Frontal cortex (tissue), 4 donors: ENCODE measurements around the gene S100A2. TPM values are rescaled to one million over a fixed set of nuclear protein-coding genes. Genes with fewer than 3 reads are reported as not detected.

Source experiments
- DNase-seq, 2 donors: peaks; one replicate each; pipeline ENCODE4 v3.0.0; 2012; ENCODE audit warnings: low spot score in 2 of 2
- FAIRE-seq: peaks from 2 replicates; lab custom pipeline; 2012; peaks lifted over from hg19 to GRCh38; lab: Jason Lieb, UNC
- total RNA-seq: library from RNA; depleted of rRNA; stranded (reverse); fragments of >200 nt; gene quantifications from one replicate; pipeline ENCODE4 v1.2.3, GENCODE V29; 2014
- donor health status: control.
- donor health status: control.
- donor health status: control.

The S100A2 gene
- total RNA-seq, 1 donor from 2014 or later, result not detected

DNA sequence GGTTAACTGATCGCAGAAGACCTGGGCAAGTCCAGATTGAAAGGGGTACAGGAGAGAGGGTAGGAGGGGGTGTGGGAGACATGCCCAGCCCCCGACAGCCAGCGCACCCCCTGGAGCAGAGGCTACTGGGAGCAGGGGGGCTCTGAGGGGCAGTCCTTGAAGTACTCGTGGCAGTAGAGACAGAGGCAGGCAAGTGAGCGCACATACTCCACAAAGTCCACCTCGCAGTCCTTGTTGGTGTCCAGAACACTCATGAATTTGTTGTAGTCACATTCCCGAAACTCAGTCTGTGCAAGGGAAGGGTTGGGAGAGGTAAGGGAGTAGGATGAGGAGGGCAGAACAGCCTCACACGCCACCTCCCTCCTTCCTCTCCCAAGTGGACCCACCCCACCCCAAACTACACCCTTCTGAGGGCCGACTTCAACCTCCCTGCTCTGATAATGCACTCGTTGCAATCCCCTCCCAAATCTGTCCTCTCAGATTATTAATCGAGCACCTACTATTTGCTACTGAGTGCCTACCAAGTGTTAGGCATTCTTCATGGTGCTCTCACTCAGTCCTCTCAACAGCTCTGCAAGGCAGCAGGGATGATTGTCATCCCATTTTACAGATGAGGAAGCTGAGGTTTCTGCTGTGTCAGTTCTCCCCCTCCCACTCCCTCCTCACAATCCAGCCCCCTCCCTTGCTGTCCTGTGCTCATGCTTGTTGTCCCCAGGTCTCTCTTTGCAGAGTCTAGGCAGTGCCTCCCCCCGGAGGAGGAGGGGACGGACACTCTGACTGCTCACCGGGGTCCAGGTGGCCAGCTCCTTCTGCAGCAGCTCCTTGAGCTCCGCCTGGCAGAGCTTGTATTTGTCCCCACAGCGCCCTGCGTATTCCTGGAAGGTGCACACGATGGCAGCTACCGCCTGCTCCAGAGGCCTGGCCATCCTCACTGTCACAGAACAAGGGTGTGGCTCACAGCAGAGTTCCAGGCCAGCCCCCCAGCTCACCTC lies 17.8 kb downstream of the S100A2 start:
- FAIRE-seq (no peak), DNase-seq (no peak)

DNA sequence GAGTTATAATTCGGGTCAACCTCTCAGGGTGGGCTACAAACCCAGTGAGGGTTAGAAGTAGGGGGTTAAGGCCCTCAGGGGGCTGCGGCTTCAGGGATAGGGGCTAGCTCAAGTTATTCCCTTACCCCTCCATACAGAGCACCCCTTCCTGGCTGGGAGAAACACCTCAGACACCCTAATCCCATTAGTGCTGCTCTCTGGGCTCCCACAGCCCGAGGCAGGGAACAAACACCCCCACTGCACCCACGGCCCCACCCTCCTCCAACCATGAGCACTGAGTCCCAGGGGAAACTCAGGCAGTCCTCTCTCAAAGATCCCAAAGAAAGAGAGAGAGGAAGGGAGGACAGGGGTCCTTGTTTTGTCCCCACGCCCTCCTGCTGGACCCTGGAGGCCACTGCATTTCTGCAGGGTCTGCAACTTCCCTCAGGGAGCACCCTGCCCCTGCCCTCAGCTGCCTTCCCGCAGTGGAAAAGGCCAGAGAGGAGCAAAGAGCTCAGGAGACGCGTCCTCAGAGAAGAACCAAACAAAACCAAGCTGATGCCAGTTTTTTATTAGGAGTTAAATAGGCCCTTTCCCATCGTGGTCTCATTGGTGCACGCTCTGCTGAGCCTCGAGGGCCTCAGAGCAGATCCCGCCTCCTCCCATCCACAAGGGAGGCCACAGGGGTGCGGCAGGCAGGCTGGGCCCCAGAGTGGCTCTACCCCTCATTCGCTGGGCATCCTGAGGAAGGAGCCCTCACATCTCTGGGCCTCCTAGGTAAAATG lies 18.7 kb downstream of the S100A2 start:
- FAIRE-seq (no peak), DNase-seq (no peak)

DNA sequence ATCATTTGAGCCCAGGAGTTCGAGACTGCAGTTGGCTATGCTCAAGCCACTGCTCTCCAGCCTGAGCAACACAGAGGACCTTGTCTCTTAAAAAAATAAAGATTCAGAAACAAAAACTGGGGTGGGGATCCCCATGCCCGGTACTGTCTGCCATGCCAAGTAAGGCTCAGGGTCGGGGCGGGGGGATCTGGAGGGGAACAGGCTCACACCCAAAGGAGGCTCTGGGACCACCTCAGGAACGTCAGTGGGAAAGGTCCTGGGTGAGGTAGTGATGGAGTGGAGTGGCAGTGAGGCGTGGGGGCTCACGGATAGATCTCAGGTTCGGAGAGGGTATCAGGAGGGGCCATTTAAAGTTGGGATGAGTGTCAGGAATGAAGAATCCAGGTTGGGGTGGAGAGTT lies 19.3 kb downstream of the S100A2 start:
- FAIRE-seq, result no peak
- DNase-seq, result no peak

DNA sequence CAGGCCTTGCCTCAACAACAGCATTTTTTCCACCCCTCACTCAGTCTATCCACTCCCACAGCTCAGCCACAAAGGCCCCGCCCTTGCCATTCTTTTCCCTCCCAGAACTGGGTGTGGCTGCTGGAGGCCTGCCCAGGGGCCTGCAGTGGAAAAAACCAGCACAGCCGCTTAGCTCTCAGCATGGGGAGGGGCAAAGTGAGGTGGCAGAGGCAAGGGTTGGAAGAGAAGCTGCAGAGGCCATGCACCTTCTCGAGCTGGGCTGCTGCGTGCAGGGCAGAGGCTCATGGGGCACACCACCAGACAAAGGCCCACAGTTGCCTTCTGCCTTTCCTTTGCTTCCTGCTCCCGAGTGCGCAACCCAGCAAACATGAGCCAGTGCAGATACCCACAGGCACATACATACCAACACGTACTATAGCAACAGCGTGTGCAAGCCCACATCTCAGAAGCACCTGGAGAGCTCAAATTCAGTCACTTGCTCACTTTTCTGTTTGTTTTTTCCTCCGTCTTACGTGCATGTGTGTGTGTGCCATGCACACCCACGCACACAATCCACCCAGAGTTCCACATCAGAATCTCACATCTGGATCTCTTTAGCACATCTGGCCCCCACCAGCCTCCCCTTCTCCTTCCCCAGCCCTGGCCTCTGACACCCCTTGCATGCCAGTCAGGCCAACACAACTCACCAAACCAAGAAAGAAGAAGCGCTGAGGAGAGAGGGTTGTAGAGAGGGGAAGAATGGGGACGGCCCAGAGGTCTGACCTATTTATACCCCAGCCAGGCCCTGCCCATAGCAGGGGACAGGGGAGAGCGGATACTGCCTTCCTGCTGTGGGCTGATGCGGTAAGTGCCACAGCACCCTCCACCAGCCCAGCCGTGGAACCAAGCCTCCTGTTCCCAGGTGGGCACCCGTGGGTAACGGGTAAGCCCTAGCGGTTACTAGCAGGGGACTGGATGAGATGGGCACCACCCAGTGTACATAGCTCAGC lies 20.3 kb downstream of the S100A2 start, which contains the start of gene S100A4:
Gene S100A4, minus strand, starts transcription at position 740 of the 989 bp plus-strand sequence. CDS start 1,012 bp downstream, outside the sequence.
- FAIRE-seq (no peak), DNase-seq (peak in 1 of 2 donors; percentile 56)

DNA sequence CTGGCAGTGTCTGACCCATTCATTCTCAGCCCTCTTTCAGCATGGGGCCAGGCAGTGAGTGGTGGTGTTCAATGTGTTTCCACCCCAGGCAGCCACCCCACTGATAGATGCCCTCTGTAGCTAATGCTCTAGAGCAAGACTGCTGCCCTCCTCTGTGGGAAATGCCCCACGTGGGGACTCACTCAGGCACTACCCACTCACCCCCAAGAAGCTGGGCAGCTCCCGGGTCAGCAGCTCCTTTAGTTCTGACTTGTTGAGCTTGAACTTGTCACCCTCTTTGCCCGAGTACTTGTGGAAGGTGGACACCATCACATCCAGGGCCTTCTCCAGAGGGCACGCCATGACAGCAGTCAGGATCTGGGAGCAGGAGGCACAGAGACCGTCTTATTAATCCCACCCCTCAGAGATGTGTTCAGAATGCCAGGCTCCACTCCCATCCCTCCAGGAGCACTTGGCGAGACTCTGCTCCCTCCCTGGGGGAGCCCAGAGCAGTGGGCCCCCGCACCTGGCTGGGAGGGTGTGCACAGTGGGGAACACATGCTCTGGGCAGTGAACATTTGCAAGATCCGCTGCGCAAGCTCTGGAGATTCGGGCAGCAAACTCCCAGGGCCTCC lies 21.1 kb downstream of the S100A2 start:
- FAIRE-seq, result no peak
- no peak for DNase-seq

DNA sequence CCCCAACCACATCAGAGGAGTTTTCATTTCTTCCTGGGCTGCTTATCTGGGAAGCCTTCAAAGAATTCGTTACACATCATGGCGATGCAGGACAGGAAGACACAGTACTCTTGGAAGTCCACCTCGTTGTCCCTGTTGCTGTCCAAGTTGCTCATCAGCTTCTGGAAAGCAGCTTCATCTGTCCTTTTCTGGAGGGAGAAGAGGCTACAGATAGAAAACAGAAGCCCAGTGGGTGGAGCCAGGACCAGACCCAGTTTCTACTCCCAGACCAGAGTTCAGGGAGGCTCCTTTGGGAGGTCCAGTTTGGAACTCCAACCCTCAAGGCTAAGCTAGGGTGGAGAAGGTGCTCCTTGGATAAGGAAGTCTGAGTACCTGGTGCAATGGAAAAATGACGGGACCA lies 21.9 kb downstream of the S100A2 start:
- DNase-seq (no peak), FAIRE-seq (no peak)

DNA sequence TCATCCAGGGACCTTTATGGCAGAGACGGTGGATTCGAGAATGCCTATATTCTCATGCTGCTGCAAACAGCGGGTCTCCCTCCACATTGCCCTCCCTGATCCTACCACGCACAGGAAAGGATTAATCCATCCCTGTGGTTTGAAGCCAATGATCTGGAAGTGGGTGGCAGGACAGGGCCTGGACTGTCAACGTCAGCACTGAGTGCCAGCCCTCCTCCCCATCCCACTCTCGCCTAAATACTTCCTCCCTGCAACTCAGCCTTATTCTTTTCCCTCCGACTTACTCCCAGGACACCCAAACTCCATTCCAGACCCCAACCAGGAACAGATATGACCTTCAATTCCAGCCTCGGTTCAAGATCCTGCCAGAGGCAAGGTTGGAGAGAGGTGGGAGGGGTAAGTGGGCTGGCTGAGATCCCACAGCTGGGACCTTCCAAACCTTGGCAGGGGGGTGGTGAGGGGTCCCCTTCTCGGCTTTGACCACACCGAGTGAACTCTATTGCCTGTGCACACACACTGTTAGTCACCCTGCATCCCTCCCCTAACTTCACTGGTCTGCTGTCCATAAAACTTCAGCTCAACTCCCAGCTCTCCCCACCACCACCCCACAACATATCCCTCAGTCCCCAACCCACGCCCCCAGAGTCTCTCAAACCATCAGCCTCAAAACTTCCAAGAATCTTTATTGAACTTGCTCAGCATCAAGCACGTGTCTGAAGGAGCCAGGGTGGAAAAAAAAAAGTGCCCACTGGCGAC lies 22.5 kb downstream of the S100A2 start:
- no peak for DNase-seq
- FAIRE-seq, result no peak

DNA sequence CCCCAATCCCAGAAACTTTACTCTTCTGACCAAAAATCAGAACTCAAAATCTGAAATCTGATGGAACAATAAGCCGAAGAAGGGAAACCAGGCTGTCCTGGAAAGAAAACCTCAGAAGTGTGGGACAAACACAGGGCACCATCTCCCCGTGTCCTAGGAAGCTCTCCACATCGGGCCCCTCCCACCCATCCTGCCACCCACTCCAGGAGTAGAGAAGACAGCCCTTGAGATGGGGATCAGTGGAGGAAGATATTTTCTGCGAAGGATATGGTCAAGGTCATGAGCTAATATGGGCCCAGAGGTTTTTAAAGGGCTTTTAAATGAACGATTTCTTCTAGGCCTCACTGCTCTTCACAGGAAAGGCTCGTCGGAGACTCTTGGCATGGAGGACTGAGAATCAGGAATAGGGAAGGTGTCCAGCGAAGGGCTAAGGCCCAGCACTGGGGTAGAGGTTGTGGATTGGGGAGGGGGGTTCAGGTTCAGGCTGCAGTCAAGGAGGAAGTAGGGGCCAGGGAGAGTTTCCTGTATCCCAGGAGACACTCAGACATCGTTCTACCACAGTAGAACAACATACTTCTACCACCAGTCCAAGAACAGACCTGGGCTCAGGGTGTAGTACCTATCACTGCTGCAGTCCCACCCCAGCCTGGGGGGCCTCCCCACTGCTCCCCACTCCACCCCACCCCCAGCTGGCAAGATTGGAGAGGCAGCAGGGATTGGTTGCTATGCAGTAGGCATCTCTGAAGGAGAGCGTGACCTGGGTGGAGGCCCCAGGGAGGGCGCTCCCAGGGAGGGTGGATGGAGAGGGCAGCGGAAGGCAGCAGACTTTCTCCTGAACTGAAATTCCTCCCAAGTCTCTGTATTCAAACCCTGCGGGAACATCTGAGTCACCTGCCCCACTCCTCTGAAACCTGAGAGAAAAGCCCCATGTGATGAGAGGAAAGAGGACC lies 23.7 kb downstream of the S100A2 start:
- DNase-seq, result no peak

DNA sequence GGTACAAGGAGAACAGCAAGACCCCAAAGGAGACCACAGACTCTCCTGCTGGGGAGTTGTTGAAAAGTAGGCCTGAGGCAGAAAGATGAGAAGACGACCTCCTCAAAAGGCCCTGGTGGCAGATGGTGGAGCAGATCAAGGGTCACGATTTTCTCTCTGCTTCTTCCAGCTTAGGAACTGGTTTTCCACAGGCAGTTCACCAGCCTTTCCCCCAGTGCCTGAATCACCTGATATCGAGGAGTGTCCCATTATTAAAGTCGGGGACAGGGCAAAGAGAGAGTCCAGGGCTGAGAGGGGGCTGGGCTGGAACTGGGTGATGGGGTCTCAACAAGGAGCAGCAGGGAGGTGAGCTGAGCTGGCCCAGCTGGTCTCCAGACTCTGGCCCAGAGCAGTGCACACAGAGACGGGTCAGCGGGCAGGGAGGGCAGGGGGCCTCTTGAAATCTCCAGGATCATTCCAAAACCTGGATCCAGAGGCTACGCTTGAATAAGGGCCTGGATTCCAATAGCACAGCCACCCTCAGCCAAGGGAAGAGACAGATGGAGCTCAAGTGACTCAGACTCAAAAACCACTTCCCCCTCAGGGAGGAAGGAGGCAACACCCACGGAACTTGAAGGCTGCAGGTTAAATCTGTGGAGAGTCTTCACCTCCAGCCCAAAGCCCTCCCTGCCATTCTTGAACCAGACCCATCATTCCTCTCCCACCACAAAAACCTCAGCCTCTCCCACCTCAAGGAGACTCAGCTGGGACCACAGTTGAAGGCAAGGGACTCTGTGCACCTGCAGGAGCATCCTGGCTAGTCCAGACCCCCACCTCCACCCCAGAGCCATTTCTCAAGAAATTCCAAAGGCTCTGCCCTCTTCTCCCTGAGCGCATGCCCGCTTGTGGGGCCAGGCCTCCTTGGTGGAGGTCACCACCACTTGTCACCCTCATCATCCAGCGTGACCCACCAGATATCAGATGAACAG lies 25.0 kb downstream of the S100A2 start, which contains the start of gene S100A5:
Gene S100A5, minus strand, starts transcription at position 541 of the 968 bp plus-strand sequence. CDS start 743 bp downstream, outside the sequence.
- FAIRE-seq (no peak), DNase-seq (no peak)

More for the DNA sequence above, 23.7 kb downstream of the S100A2 start:
- no peak for FAIRE-seq

DNA sequence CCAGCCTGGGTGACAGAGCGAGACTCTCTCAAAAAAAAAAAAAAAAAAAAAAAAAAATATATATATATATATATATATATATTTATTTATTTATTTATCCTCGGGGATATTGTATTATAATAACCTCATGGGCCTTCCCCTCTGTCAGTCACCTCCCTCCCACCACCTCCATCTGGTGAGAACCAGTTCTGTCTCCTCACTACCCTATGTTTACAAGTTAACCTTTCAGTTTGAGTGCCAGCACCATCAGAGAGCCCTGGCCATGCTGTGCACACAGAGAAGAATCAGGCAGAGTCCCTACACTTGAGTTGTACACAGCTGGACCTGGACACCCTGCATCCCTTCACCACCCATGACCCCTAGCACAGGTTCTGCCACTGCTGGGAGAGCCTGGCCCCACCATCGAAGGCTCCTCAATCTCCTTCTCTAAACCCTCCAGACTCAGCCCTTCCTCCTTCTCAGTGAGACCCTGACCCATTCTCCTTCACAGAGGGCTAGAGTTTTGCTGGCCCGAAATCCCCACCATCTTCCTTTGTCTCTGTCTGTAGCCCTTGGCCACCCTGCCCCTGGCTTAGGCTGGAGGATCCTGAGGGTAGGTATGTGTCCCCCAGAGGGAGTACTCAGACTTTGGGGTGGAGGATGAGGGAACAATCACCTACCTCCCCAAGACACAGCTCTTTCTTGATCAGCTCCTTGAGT lies 26.1 kb downstream of the S100A2 start:
- DNase-seq, result no peak
- FAIRE-seq, result no peak

DNA sequence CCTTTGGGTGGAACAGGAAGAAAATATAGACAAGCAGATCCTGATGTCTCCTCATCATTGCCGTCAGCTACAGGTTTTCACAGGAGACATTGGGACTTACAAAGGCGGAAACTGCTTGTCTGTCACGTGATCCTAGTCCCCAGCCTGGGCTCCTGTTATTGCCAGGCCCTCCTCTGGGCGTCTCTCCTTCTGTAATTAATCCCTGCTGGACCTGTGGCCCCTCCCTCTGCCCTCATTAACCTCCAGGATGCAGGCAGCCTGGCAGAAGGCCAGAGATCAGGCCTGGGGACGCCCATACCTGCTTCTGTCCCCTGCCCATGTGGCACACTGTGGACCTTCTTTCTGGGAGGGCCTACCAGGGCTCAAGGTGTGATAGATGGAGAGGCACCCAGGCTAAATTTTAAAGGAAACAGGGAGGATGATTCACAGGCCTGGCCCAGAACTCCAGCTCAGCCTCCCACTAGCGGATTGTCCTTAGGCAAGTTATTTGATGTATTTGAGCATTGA lies 27.3 kb downstream of the S100A2 start:
- DNase-seq, result no peak
- no peak for FAIRE-seq

DNA sequence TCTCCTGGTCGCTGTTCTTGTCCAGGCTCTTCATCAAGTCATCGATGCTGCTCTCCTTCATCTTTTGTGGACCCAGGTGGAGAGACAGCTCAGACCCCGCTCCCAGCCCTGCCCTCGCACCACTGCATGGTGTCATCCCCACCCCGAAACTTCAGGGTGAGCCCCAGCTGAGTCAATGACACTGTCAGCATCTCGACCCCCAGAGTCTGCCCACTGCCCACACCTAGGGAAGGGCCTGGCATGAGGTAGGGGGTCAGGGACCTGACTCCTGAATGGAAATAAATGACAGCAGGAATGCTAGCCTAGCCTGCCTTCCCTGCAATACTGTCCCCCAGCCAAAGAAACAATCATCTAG lies 28.3 kb downstream of the S100A2 start:
- no peak for DNase-seq
- FAIRE-seq, result no peak

DNA sequence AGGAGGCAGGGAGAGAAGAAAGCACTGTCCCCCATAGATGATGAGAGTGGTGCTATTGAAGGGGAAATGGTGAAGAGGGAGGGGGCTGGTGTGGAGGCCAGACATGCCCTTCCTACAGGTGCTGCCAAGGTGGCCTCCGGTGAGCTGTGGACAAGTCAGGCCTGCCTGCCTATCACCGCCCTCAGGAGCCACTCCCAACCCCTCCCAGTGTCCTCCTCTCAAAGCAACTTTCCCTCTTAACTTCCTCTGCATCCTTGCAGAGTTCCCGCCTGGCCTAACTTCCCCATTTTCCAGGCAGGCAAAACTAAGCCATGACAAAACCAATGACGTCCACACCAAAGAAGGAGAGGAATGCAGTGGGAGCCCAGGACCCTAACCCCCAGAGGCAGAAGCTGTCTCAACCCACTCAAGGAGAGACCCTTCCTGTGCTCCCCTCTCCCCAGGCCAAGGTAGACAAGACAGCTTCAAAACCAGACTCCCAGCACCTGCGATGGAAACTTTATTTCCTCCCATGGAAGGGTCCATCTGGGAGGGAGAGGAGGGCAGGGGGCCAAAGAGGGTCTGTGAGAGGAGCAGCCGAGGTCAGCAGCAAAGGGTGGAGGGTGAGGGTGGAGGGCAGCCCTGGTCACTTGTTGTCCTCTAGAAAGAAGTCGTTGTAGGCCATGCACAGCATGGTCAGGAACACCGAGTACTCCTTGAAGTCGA lies 28.8 kb downstream of the S100A2 start:
- no peak for DNase-seq

DNA sequence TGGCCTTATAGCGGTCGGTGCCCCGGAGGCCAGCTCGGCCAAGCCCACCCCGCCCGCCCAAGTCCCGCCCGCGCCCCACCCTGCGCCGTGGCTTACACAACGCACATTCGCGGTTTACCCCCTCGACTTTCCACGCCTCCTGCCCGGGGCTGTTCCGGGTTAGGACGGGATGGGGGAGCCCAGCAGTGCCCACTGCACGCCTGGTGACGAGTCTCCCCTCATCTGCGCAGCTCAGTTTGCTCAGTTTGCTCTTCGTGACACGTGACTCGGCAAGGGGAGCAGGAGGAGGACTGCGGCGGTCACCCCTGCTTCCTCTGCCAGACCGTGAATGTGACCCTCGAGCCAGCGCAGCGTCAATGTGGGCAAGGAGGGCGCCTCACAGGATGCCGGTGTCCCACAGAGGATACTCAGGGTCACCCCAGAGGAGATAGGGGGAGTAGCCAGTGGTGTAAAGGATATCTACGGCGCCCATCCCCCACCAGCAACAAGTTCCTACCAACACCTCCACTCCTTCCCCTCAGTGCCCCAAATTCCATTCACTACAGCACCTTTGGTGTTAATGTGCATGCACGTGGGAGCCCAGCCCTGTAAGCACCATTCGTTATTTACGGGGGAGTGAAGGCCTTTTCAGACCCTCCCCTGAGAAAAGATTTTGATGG lies 29.5 kb downstream of the S100A2 start:
- peak; percentile 55 to 70 for DNase-seq
- no peak for FAIRE-seq

More for the DNA sequence above, 28.8 kb downstream of the S100A2 start:
- no peak for FAIRE-seq
